Suprapubic skin (tissue), 4 donors: Measurements from ENCODE around the gene ZNF281. TPM values are rescaled to one million over a fixed set of nuclear protein-coding genes. Genes with fewer than 3 reads are reported as not detected.
"Not testable (repeated sequence)": the region's sequence is repeated elsewhere in the genome, so short reads cannot be mapped to it uniquely, and the experiment has no call there.

ENCODE experiments used
- DNase-seq, 2 donors: peaks; one replicate each; pipeline ENCODE4 v3.0.0-alpha.2; 2019; ENCODE audit warnings: low spot score in 2 of 2
- H3K27ac ChIP-seq: fragments of 200-600 bp; sonication (generic); one replicate; pipeline ENCODE4 v1.5.1; 2019
- H3K27me3 ChIP-seq: fragments of 200-600 bp; sonication (generic); one replicate; pipeline ENCODE4 v1.5.1; 2019
- H3K36me3 ChIP-seq: fragments of 200-600 bp; sonication (generic); one replicate; pipeline ENCODE4 v1.5.1; 2019
- H3K4me1 ChIP-seq: fragments of 200-600 bp; sonication (generic); one replicate; pipeline ENCODE4 v1.5.1; 2019
- H3K4me3 ChIP-seq: fragments of 200-600 bp; sonication (generic); one replicate; pipeline ENCODE4 v1.5.1; 2019; ENCODE audit warnings: mild to moderate bottlenecking
- H3K9me3 ChIP-seq: fragments of 200-600 bp; sonication (generic); one replicate; pipeline ENCODE4 v1.5.1; 2019
- CTCF ChIP-seq, 2 donors: fragments of 200-600 bp in 1 of 2; fragments of 450-650 bp in 1 of 2; sonication (generic) in 1 of 2; IDR thresholded peaks; one replicate each; pipeline ENCODE4 v1.5.1; 2016 to 2019; ENCODE audit warnings: antibody characterized with exemption in 2 of 2, mild to moderate bottlenecking in 1 of 2, moderate library complexity in 1 of 2
- EP300 ChIP-seq: sonication (generic); formaldehyde crosslinking; IDR thresholded peaks from one replicate; pipeline ENCODE4 v1.6.1; 2017; ENCODE audit warnings: antibody characterized with exemption
- POLR2A ChIP-seq, 2 donors: fragments of 450-650 bp; IDR thresholded peaks; one replicate each; pipeline ENCODE4 v1.6.1; 2017; ENCODE audit warnings: antibody characterized with exemption in 2 of 2, mild to moderate bottlenecking in 2 of 2, moderate library complexity in 2 of 2
- POLR2AphosphoS5 ChIP-seq, 3 donors: sonication (generic); formaldehyde crosslinking; IDR thresholded peaks; one replicate each; pipeline ENCODE4 v1.6.1; 2017; ENCODE audit warnings: antibody characterized with exemption in 3 of 3
- WGBS: methylation state at CpG from one replicate; pipeline ENCODE4 v1.1.5; 2018; 5-methylcytosine and 5-hydroxymethylcytosine counted together
- total RNA-seq, 4 donors: library from RNA; depleted of rRNA; stranded (reverse); fragments of >200 nt; gene quantifications; one replicate each; pipeline ENCODE4 v1.1.0, GENCODE V29; 2016

Gene ZNF281
- total RNA-seq, 4 donors from 2014 or later: 4.5 to 9.4 (median 8.2) TPM

GRCh38 chr1:200443860-200444259 lies 34.0 kb upstream of the ZNF281 start:
- WGBS: 27% methylated on average over 2 of the region's 2 CpGs
- DNase-seq: no peak

GRCh38 chr1:200442537-200443156 lies 32.8 kb upstream of the ZNF281 start:
- Histone ChIP-seq H3K4me1 (peaks cover 1% of the 10 kb centered on the region), H3K27ac (no peak overlapping the region), H3K27me3 (no peaks in the 10 kb centered on the region), H3K4me3 (no peak overlapping the region), H3K36me3 (no peaks in the 10 kb centered on the region), H3K9me3 (no peaks in the 10 kb centered on the region)
- no peak for DNase-seq
- 53% methylated on average over 3 of the region's 3 CpGs for WGBS
- TF ChIP-seq POLR2AphosphoS5 (IDR thresholded peaks at IDR 0.05) (no peak), POLR2A (IDR thresholded peaks at IDR 0.05) (no peak), CTCF (IDR thresholded peaks at IDR 0.05) (no peak), EP300 (no peak)

More at GRCh38 chr1:200443860-200444259, 34.0 kb upstream of the ZNF281 start:
- no peak for TF ChIP-seq CTCF (IDR thresholded peaks at IDR 0.05)
- Histone ChIP-seq H3K4me3 (no peak overlapping the region), H3K27me3 (no peaks in the 10 kb centered on the region), H3K36me3 (no peaks in the 10 kb centered on the region), H3K9me3 (no peaks in the 10 kb centered on the region), H3K4me1 (no peaks in the 10 kb centered on the region), H3K27ac (no peak overlapping the region)

GRCh38 chr1:200442023-200442422 lies 32.2 kb upstream of the ZNF281 start:
- WGBS: 71% methylated on average over 2 of the region's 2 CpGs
- Histone ChIP-seq H3K4me1 (peaks cover 7% of the 10 kb centered on the region), H3K36me3 (no peaks in the 10 kb centered on the region), H3K4me3 (no peak overlapping the region), H3K9me3 (no peaks in the 10 kb centered on the region), H3K27me3 (no peaks in the 10 kb centered on the region), H3K27ac (no peak overlapping the region)
- TF ChIP-seq EP300: no peak
- TF ChIP-seq POLR2AphosphoS5 (IDR thresholded peaks at IDR 0.05): no peak
- no peak for TF ChIP-seq POLR2A (IDR thresholded peaks at IDR 0.05)
- no peak for TF ChIP-seq CTCF (IDR thresholded peaks at IDR 0.05)
- no peak for DNase-seq

GRCh38 chr1:200438911-200439310 lies 29.1 kb upstream of the ZNF281 start:
- no peak for DNase-seq
- Histone ChIP-seq H3K4me3 (no peak overlapping the region), H3K27ac (no peak overlapping the region), H3K36me3 (no peaks in the 10 kb centered on the region), H3K27me3 (no peaks in the 10 kb centered on the region), H3K4me1 (peaks cover 7% of the 10 kb centered on the region), H3K9me3 (no peaks in the 10 kb centered on the region)
- 83% methylated on average over 1 of the region's 1 CpG for WGBS
- TF ChIP-seq POLR2AphosphoS5 (IDR thresholded peaks at IDR 0.05) (no peak), CTCF (IDR thresholded peaks at IDR 0.05) (no peak), POLR2A (IDR thresholded peaks at IDR 0.05) (no peak), EP300 (no peak)

- 85% methylated on average over 7 of the region's 7 CpGs for WGBS
- H3K27me3 ChIP-seq, H3K9me3 ChIP-seq, H3K27ac ChIP-seq, H3K4me1 ChIP-seq, H3K36me3 ChIP-seq, DNase-seq, H3K4me3 ChIP-seq: not testable (repeated sequence)
Observed at GRCh38 chr1:200438413-200438812, 28.6 kb upstream of the ZNF281 start.
